Suprapubic skin (tissue), 3 donors: ENCODE data around the gene DUSP18.

Source experiments
- CTCF ChIP-seq, 2 donors: fragments of 200-600 bp in 1 of 2; fragments of 450-650 bp in 1 of 2; sonication (generic) in 1 of 2; IDR thresholded peaks; one replicate each; pipeline ENCODE4 v1.5.1; 2016 to 2019; ENCODE audit warnings: antibody characterized with exemption in 2 of 2, mild to moderate bottlenecking in 1 of 2, moderate library complexity in 1 of 2
- POLR2A ChIP-seq, 2 donors: fragments of 450-650 bp; IDR thresholded peaks; one replicate each; pipeline ENCODE4 v1.6.1; 2017; ENCODE audit warnings: antibody characterized with exemption in 2 of 2, mild to moderate bottlenecking in 2 of 2, moderate library complexity in 2 of 2

- TF ChIP-seq POLR2A (IDR thresholded peaks at IDR 0.05): no peak
- TF ChIP-seq CTCF (IDR thresholded peaks at IDR 0.05): no peak
Measured at GRCh38 chr22:30614879-30615278, 52.8 kb downstream of the DUSP18 start.
